KG1 (cell line): Measurements from ENCODE around the gene FNDC11.
A peak's percentile ranks its signal among the peaks of the same experiment; 100 is the strongest.

ENCODE experiments used
- DNase-seq: peaks from one replicate; lab custom pipeline; 2025; lab: John Stamatoyannopoulos, UW

FNDC11 gene

GRCh38 chr20:63553933-63554290, at the start of gene FNDC11:
Gene FNDC11, plus strand, starts transcription at chr20:63554159. Its CDS starts 1,505 bp downstream, at chr20:63555664.
- DNase-seq, result no peak

- DNase-seq, result no peak
These were observed 49.3 kb upstream of the FNDC11 start for GRCh38 chr20:63504642-63505041.

DNA sequence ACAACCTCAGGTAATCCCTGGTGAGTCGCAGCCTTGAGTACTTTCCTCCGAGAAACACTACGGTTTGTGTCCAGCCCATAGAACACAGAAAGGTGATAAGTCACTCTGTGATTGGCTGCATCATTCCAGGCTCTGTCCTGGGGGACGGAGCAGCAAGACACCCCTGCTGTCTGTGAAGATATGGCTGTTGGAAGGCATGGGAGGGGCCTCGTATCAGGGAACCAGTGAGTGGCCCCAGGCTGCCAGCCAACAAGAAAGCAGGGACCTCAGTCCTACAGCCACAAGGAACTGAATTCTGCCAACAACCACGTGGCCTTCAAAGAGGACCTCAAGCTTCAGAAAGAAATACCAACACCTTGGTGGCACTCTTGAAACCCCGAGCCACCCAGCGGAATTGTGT, 48.7 kb upstream of the FNDC11 start:
- DNase-seq, result no peak

DNA sequence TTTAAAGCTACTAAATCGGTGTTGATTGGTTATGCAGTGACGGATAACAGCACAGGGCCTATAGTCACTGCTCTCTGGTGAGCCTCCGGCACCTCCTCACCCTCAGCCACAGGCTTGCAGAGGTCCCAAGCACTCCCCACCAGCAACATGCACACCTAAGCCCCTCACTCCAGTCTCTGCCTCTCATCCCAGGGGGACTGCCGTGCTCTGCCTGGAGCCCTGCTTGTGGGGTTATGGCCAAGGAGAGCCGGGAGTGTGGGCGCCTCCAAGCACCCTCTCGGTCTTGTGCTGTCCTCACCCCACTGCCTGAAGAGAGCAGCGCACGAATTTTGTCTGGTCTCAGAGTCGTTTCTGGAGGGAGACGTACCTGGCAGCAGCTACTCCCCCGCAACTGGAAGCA, 48.2 kb upstream of the FNDC11 start:
- DNase-seq, result no peak

DNA sequence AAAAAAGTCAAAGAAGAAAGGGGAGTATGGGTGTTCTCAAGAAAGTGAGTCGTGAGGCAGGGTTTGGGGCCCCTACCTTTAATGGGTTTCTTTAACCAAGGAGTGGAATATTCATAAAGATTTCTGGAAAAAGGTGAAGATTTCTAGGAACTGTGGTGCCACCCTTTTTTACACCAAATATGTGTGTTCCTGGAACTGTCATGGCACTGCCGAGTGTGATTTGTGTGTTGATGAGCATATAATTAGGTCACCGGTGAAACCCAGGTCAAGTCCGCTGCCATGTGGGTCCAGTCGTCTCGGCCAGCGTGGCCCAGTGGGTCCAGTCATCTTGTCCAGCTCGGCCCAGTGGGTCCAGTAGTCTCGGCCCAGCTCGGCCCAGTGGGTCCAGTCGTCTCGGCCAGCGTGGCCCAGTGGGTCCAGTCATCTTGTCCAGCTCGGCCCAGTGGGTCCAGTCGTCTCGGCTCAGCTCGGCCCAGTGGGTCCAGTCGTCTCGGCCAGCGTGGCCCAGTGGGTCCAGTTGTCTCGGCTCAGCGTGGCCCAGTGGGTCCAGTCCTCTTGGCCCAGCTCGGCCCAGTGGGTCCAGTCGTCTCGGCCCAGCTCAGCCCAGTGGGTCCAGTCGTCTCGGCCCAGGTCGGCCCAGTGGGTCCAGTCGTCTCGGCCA, 46.7 kb upstream of the FNDC11 start:
- no peak for DNase-seq

GRCh38 chr20:63508072-63508768, 45.7 kb upstream of the FNDC11 start:
- DNase-seq, result no peak

DNA sequence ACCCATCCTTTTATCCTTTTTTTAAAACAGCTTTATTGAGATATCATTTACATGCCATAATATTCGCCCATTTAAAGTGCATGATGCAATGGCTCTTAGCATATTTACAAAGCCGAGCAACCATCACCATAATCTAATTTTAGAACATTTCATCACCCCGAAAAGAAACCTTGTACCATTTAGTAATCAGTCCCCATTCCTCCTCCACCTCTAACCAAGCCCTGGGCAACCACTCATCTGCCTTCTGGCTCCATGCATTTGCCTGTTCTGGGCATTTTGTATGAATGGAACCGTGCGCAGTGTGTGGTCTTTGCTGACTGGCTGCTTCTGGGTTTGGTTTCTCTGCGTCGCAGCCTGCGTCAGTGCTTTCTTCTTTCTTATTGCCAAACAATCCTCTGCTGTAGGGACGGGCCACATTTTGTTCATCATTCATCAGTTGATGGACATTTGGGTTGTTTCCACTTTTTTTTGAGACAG, 44.8 kb upstream of the FNDC11 start:
- DNase-seq, result no peak

GRCh38 chr20:63513207-63513606, 40.8 kb upstream of the FNDC11 start:
- DNase-seq, result no peak

DNA sequence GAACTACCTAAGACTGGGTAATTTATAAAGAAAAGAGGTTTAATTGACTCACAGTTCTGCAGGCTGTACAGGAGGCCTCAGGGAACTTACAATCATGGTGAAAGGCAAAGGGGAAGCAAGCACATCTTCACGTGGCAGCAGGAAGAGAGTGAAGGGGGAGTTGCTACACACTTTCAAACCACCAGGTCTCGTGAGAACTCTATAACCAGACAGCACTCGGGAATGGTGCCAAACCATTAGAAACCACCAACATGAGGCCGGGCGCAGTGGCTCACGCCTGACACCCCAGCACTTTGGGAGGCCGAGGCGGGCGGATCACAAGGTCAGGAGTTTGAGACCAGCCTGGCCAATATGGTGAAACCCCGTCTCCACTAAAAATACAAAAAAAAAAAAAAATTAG, 39.4 kb upstream of the FNDC11 start:
- DNase-seq, result peak; percentile 33

GRCh38 chr20:63517376-63518309, 36.3 kb upstream of the FNDC11 start:
- DNase-seq, result no peak

GRCh38 chr20:63518351-63518861, 35.6 kb upstream of the FNDC11 start:
- no peak for DNase-seq

DNA sequence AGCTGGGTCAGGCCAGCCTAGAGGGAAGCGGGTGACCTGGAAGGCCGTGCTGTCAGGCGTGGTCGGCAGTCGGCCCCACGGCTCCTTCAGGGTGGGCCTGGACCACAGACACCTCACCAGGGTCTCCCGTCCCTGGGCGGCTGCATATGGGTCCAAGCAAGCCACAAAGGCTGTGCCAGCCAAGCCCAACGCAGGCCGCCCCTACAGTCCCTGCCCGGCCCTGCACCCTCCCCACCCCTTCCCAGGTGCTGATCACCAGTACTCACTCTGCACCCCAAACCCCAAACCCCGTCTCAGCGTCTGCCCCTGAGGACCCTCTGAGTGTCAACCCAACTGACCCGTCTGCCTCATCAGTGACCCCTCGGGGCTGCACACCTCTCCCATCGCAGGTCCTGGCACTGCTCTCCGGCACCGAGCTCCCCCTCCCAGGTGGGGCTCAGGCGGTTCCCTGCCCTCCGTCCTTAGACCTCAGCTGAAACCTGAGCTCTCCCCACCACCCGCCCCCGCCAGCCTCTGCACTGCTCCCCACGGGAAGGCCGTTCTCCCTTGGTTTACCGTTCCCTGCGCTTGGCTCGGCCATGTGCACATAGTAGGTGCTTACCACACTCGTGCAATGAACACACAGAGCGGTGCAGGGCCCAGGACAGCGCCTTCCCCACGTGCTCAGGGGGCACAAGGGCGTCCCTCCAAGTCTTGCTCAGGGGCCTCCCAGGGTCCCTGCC, 34.9 kb upstream of the FNDC11 start:
- no peak for DNase-seq

DNA sequence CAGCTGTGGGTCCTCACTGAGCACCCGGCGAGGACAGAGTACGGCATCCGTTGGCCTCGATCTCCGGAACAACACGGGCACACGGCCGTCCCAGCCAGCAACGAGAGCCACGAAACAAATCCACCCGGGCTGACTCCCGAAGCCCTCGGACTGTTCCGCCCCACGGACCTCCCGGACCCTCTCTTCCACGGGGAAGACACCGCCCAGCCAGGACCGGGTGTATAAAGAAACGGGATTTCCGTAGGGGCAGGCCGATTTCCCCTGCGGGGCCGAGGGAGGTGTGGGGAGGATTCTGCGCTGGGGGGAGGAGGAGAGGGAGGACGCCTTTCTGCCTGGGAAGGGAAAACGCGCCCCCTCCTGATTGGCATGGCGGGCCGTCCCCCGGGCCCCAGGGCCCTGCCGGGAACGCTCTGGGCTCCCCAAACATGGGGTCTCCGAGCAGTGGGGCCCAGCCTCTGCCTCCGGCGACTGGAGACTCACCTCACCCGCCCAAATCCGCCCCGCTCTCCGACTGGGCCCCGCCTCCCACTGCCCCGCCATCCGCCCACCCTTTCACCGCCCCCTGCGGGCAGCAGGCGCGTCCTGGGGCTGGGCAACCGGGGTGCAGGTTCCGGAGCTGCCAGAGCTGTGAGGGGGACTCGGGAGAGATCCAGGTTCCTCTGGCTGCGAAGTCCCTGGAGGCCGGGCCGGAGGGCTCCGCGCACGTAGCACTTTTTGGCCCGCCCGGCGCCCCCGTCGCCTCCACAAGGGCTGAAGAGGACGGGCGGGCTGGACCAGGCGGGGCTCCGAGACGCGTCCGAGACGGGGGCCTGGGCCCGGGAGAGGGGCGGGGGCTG, 34.1 kb upstream of the FNDC11 start:
- no peak for DNase-seq

- DNase-seq, result peak; percentile 78
These were observed 33.4 kb upstream of the FNDC11 start, which contains the start of gene PPDPF for GRCh38 chr20:63520504-63520933. Gene PPDPF, plus strand, starts transcription at chr20:63520765. Its CDS starts 544 bp downstream, at chr20:63521309.

DNA sequence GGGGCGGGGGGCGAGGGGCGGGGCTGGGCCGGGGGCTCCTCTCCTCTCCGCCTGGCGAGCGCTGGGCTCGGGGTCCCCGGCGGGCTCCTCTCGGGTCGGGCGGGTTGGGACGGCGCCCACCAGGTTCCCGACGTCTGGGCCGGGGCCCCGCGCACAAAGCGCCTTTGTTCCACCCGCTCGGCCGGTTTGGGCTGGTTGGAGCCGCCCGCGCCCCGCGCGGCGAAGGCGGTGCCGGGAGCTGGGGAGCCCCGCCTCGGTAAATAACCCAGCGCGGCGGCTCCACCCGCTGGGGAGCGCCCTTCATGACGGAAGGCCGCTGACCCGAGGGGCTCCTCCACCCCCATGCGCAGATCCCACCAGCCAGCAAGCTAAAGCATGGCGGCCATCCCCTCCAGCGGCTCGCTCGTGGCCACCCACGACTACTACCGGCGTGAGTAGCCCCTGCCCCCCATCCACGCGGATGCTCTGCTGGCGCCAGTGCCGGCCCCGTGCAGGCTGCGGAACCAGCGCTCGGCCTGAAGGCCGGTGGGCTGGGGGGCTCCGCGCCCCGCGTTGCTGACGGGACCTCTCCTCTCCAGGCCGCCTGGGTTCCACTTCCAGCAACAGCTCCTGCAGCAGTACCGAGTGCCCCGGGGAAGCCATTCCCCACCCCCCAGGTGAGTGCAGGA, 32.9 kb upstream of the FNDC11 start:
- DNase-seq, result peak; percentile 30

GRCh38 chr20:63521602-63522001, 32.4 kb upstream of the FNDC11 start:
- no peak for DNase-seq

- no peak for DNase-seq
These were observed 31.7 kb upstream of the FNDC11 start for GRCh38 chr20:63522091-63522868.

DNA sequence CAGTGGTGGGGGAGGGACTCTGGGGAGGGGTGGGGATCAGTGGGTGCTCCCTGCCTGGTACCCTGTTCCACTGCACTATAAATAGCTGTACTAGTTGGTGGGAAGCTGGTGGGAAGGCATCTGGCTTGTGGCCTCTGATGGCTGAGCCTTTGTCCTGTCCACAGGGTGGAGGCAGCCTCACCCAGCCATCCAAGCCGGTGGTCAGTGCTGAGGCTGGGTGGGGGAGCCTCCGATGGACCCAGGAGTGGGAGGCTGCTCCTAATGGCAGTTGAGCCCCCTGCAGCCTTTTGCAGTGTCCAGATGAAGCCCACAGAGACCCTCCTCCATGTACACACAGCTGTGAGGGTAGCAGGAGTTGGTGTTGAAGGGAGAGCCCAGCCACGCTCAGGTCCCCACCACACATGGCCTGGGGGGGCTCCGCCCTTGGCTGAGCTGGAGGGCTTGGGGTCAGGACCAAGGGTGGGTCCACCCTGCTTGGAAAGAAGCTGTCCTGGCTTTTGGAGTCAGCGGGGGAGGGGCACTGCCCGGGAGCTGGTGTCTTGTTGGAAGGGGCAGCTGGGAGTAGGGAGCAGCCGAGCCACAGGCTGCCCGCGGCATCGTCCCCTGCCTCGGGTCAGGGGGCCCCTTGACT, 30.9 kb upstream of the FNDC11 start:
- no peak for DNase-seq

DNA sequence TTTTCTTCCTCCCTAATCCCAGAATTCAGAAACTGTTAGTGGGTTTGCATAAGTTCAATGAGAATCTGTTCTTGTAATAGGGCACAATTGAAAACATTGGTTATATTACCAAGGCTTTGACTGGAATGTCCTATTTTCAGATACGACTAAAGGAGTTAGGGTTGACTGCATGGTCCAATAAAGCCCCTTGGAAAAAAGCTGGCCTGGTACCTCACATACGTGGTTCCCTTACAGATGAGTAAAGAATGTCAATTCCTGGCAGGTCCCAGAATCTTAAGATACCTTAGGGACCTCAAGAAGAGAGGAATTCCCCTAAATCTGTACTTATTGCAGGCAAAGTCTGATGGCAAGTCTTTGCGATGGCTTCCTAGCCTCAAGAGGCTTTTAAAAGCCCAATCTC, 28.8 kb upstream of the FNDC11 start:
- no peak for DNase-seq
